ENCODE data around the gene CAMK2D.

The CAMK2D gene

GRCh38 chr4:113566015-113566795 lies 195.3 kb downstream of the CAMK2D start:
- Histone ChIP-seq H3K4me1 (ENCODE audit: control insufficient read depth, insufficient read depth, low read length) (peaks cover 6% of the 10 kb centered on the region; the same call in 1 of the 2 replicates), H3K27me3 (ENCODE audit: control insufficient read depth, insufficient read depth, low read length) (no peaks in the 10 kb centered on the region), H3K4me3 (ENCODE audit: low read depth, low read length) (no peak overlapping the region), H3K9ac (ENCODE audit: low read length) (no peak overlapping the region), H3K9me3 (ENCODE audit: control insufficient read depth, insufficient read depth, low read depth, low read length) (no peaks in the 10 kb centered on the region), H3K36me3 (ENCODE audit: control insufficient read depth, insufficient read depth, low read length) (no peaks in the 10 kb centered on the region), H3K27ac (ENCODE audit: low read depth, low read length) (no peak overlapping the region)

GRCh38 chr4:113565702-113566012 lies 195.9 kb downstream of the CAMK2D start:
- H3K27ac ChIP-seq (ENCODE audit: low read depth, low read length), result no peak overlapping the region
- H3K36me3 ChIP-seq (ENCODE audit: control insufficient read depth, insufficient read depth, low read length), result no peaks in the 10 kb centered on the region

GRCh38 chr4:113564493-113564892 lies 197.0 kb downstream of the CAMK2D start:
- H3K4me3 ChIP-seq (ENCODE audit: low read depth, low read length), result no peak overlapping the region
- H3K4me1 ChIP-seq (ENCODE audit: control insufficient read depth, insufficient read depth, low read length), result peaks cover 21% of the 10 kb centered on the region
- no peaks in the 10 kb centered on the region for H3K9me3 ChIP-seq (ENCODE audit: control insufficient read depth, insufficient read depth, low read depth, low read length)
- H3K9ac ChIP-seq (ENCODE audit: low read length), result no peak overlapping the region
- no peaks in the 10 kb centered on the region for H3K27me3 ChIP-seq (ENCODE audit: control insufficient read depth, insufficient read depth, low read length)
- no peaks in the 10 kb centered on the region for H3K36me3 ChIP-seq (ENCODE audit: control insufficient read depth, insufficient read depth, low read length)
- no peak overlapping the region for H3K27ac ChIP-seq (ENCODE audit: low read depth, low read length)

More at GRCh38 chr4:113565702-113566012, 195.9 kb downstream of the CAMK2D start:
- no peaks in the 10 kb centered on the region for H3K9me3 ChIP-seq (ENCODE audit: control insufficient read depth, insufficient read depth, low read depth, low read length)
- no peak overlapping the region for H3K9ac ChIP-seq (ENCODE audit: low read length)
- H3K27me3 ChIP-seq (ENCODE audit: control insufficient read depth, insufficient read depth, low read length), result no peaks in the 10 kb centered on the region
- no peak overlapping the region for H3K4me3 ChIP-seq (ENCODE audit: low read depth, low read length)
- peaks cover 10% of the 10 kb centered on the region; the same call in 1 of the 2 replicates for H3K4me1 ChIP-seq (ENCODE audit: control insufficient read depth, insufficient read depth, low read length)

- Histone ChIP-seq H3K27ac (ENCODE audit: low read depth, low read length) (no peak overlapping the region), H3K9ac (ENCODE audit: low read length) (no peak overlapping the region), H3K4me3 (ENCODE audit: low read depth, low read length) (no peak overlapping the region), H3K36me3 (ENCODE audit: control insufficient read depth, insufficient read depth, low read length) (no peaks in the 10 kb centered on the region), H3K4me1 (ENCODE audit: control insufficient read depth, insufficient read depth, low read length) (peaks cover 23% of the 10 kb centered on the region), H3K9me3 (ENCODE audit: control insufficient read depth, insufficient read depth, low read depth, low read length) (no peaks in the 10 kb centered on the region), H3K27me3 (ENCODE audit: control insufficient read depth, insufficient read depth, low read length) (no peaks in the 10 kb centered on the region)
These were observed 197.7 kb downstream of the CAMK2D start for GRCh38 chr4:113563691-113564378.

- Histone ChIP-seq H3K27me3 (ENCODE audit: control insufficient read depth, insufficient read depth, low read length) (no peaks in the 10 kb centered on the region), H3K9ac (ENCODE audit: low read length) (no peak overlapping the region), H3K4me1 (ENCODE audit: control insufficient read depth, insufficient read depth, low read length) (peaks cover 23% of the 10 kb centered on the region), H3K4me3 (ENCODE audit: low read depth, low read length) (no peak overlapping the region), H3K27ac (ENCODE audit: low read depth, low read length) (peak overlapping the region; percentile 63; the same call in 1 of the 2 replicates), H3K36me3 (ENCODE audit: control insufficient read depth, insufficient read depth, low read length) (no peaks in the 10 kb centered on the region), H3K9me3 (ENCODE audit: control insufficient read depth, insufficient read depth, low read depth, low read length) (no peaks in the 10 kb centered on the region)
These were observed 199.8 kb downstream of the CAMK2D start for GRCh38 chr4:113561758-113562157.

- H3K9me3 ChIP-seq (ENCODE audit: control insufficient read depth, insufficient read depth, low read depth, low read length), result no peaks in the 10 kb centered on the region
- H3K4me3 ChIP-seq (ENCODE audit: low read depth, low read length), result no peak overlapping the region
- H3K27me3 ChIP-seq (ENCODE audit: control insufficient read depth, insufficient read depth, low read length), result no peaks in the 10 kb centered on the region
- H3K9ac ChIP-seq (ENCODE audit: low read length), result no peak overlapping the region
- H3K36me3 ChIP-seq (ENCODE audit: control insufficient read depth, insufficient read depth, low read length), result no peaks in the 10 kb centered on the region
- peak overlapping the region; percentile 63 for H3K27ac ChIP-seq (ENCODE audit: low read depth, low read length)
- H3K4me1 ChIP-seq (ENCODE audit: control insufficient read depth, insufficient read depth, low read length), result peaks cover 23% of the 10 kb centered on the region
These were observed 200.4 kb downstream of the CAMK2D start for GRCh38 chr4:113561092-113561491.

- Histone ChIP-seq H3K9me3 (ENCODE audit: control insufficient read depth, insufficient read depth, low read depth, low read length) (no peaks in the 10 kb centered on the region), H3K9ac (ENCODE audit: low read length) (no peak overlapping the region), H3K27me3 (ENCODE audit: control insufficient read depth, insufficient read depth, low read length) (no peaks in the 10 kb centered on the region), H3K27ac (ENCODE audit: low read depth, low read length) (0 out of 2 replicates have a peak overlapping the region, but pooled peaks have one; percentile 63), H3K4me3 (ENCODE audit: low read depth, low read length) (no peak overlapping the region), H3K4me1 (ENCODE audit: control insufficient read depth, insufficient read depth, low read length) (peaks cover 23% of the 10 kb centered on the region), H3K36me3 (ENCODE audit: control insufficient read depth, insufficient read depth, low read length) (no peaks in the 10 kb centered on the region)
These were observed 201.0 kb downstream of the CAMK2D start for GRCh38 chr4:113560579-113560978.

- Histone ChIP-seq H3K4me1 (ENCODE audit: control insufficient read depth, insufficient read depth, low read length) (peaks cover 23% of the 10 kb centered on the region), H3K27me3 (ENCODE audit: control insufficient read depth, insufficient read depth, low read length) (no peaks in the 10 kb centered on the region), H3K9ac (ENCODE audit: low read length) (no peak overlapping the region), H3K4me3 (ENCODE audit: low read depth, low read length) (no peak overlapping the region), H3K36me3 (ENCODE audit: control insufficient read depth, insufficient read depth, low read length) (no peaks in the 10 kb centered on the region), H3K27ac (ENCODE audit: low read depth, low read length) (no peak overlapping the region), H3K9me3 (ENCODE audit: control insufficient read depth, insufficient read depth, low read depth, low read length) (no peaks in the 10 kb centered on the region)
These were observed 201.6 kb downstream of the CAMK2D start for GRCh38 chr4:113559947-113560346.

- Histone ChIP-seq H3K27ac (ENCODE audit: low read depth, low read length) (no peak overlapping the region), H3K9ac (ENCODE audit: low read length) (no peak overlapping the region), H3K27me3 (ENCODE audit: control insufficient read depth, insufficient read depth, low read length) (no peaks in the 10 kb centered on the region), H3K9me3 (ENCODE audit: control insufficient read depth, insufficient read depth, low read depth, low read length) (no peaks in the 10 kb centered on the region), H3K4me1 (ENCODE audit: control insufficient read depth, insufficient read depth, low read length) (peaks cover 20% of the 10 kb centered on the region), H3K4me3 (ENCODE audit: low read depth, low read length) (no peak overlapping the region), H3K36me3 (ENCODE audit: control insufficient read depth, insufficient read depth, low read length) (no peaks in the 10 kb centered on the region)
These were observed 205.0 kb downstream of the CAMK2D start for GRCh38 chr4:113556382-113557134.

GRCh38 chr4:113555868-113556267 lies 205.7 kb downstream of the CAMK2D start:
- Histone ChIP-seq H3K27ac (ENCODE audit: low read depth, low read length) (no peak overlapping the region), H3K9ac (ENCODE audit: low read length) (no peak overlapping the region), H3K9me3 (ENCODE audit: control insufficient read depth, insufficient read depth, low read depth, low read length) (no peaks in the 10 kb centered on the region), H3K4me3 (ENCODE audit: low read depth, low read length) (no peak overlapping the region), H3K4me1 (ENCODE audit: control insufficient read depth, insufficient read depth, low read length) (peaks cover 16% of the 10 kb centered on the region), H3K27me3 (ENCODE audit: control insufficient read depth, insufficient read depth, low read length) (no peaks in the 10 kb centered on the region), H3K36me3 (ENCODE audit: control insufficient read depth, insufficient read depth, low read length) (no peaks in the 10 kb centered on the region)

GRCh38 chr4:113553082-113553481 lies 208.5 kb downstream of the CAMK2D start:
- H3K9ac ChIP-seq (ENCODE audit: low read length), result no peak overlapping the region

More at GRCh38 chr4:113553082-113553481, 208.5 kb downstream of the CAMK2D start:
- H3K4me3 ChIP-seq (ENCODE audit: low read depth, low read length), result no peak overlapping the region
- no peaks in the 10 kb centered on the region for H3K9me3 ChIP-seq (ENCODE audit: control insufficient read depth, insufficient read depth, low read depth, low read length)
- H3K27ac ChIP-seq (ENCODE audit: low read depth, low read length), result no peak overlapping the region
- no peaks in the 10 kb centered on the region for H3K36me3 ChIP-seq (ENCODE audit: control insufficient read depth, insufficient read depth, low read length)
- H3K27me3 ChIP-seq (ENCODE audit: control insufficient read depth, insufficient read depth, low read length), result no peaks in the 10 kb centered on the region
- H3K4me1 ChIP-seq (ENCODE audit: control insufficient read depth, insufficient read depth, low read length), result 0 out of 2 replicates have a peak, but pooled peaks cover under 1% of the 10 kb centered on the region
